Measurements from ENCODE around the gene PTH2R. TPM values are rescaled to one million over a fixed set of nuclear protein-coding genes. Genes with fewer than 3 reads are reported as not detected.

The PTH2R gene
- total and polyA plus RNA-seq, 9 of the 15 experiments (the other 6 are each of a cell fraction or from before 2014, with no cell fraction given): 2.7 to 8.8 (median 4.2) TPM

- TF ChIP-seq RB1 (IDR thresholded peaks at IDR 0.05; ENCODE audit: low read depth) (no peak), PKNOX1 (IDR thresholded peaks at IDR 0.05) (0 out of 2 replicates have a peak, but pooled peaks have one; percentile 19), ELF1 (tag; IDR thresholded peaks at IDR 0.05) (no peak), ZNF780A (CRISPR knock-in tag; IDR thresholded peaks at IDR 0.05) (no peak), SAFB2 (IDR thresholded peaks at IDR 0.05; ENCODE audit: borderline replicate concordance, low read depth, low read length, severe bottlenecking) (no peak), PATZ1 (CRISPR knock-in tag; IDR thresholded peaks at IDR 0.05; ENCODE audit: borderline replicate concordance) (no peak), ZNF764 (CRISPR knock-in tag; IDR thresholded peaks at IDR 0.05; ENCODE audit: low read depth) (no peak)
Measured at GRCh38 chr2:208491641-208492040, 85.0 kb downstream of the PTH2R start (continued).

GRCh38 chr2:208492069-208492468, 85.5 kb downstream of the PTH2R start:
- FAIRE-seq: no peak
- no peak for DNase-seq (ENCODE audit: extremely low read depth in 1 of 4, low spot score in 3 of 4)
- Histone ChIP-seq H3K36me3 (ENCODE audit: control insufficient read depth, insufficient read depth, low read length) (no peaks in the 10 kb centered on the region), H2AFZ (ENCODE audit: low read depth, low read length) (no peak overlapping the region; the same call in 1 of the 2 replicates), H3K79me2 (ENCODE audit: control insufficient read depth, insufficient read depth, low read length) (no peaks in the 10 kb centered on the region), H3K27me3 (ENCODE audit: control insufficient read depth in 2 of 2, insufficient read depth in 2 of 2, low read length in 2 of 2) (no peaks in the 10 kb centered on the region), H4K20me1 (replicated peaks; ENCODE audit: control insufficient read depth, insufficient read depth, low read length) (no peaks in the 10 kb centered on the region), H3K4me2 (ENCODE audit: insufficient read depth, low read length) (no peak overlapping the region), H3K4me3 (no peak overlapping the region), H3K4me1 (replicated peaks in 1 of 2; ENCODE audit: control insufficient read depth in 2 of 2, insufficient read depth in 2 of 2, low read length in 2 of 2) (peaks cover 11 to 30% of the 10 kb centered on the region in 2 experiments; a peak in 3 of 5 replicates), H3K27ac (ENCODE audit: extremely low read depth, low read depth, low read length) (no peak overlapping the region), H3K9me1 (ENCODE audit: control insufficient read depth, insufficient read depth, low read length) (no peaks in the 10 kb centered on the region), H3K9ac (ENCODE audit: insufficient read depth in 1 of 2, low read depth in 2 of 2, low read length in 2 of 2) (no peak overlapping the region), H3K9me3 (replicated peaks; ENCODE audit: control insufficient read depth, insufficient read depth, low read depth, low read length) (peaks cover 5% of the 10 kb centered on the region; the same call in 1 of the 2 replicates)
- no peak for ATAC-seq
- 42% methylated on average over 2 of the region's 3 CpGs for WGBS (ENCODE audit: insufficient coverage, low coverage, missing lambda C conversion rate)
- intact Hi-C loops (cut with micrococcal nuclease): no loop called here
- BruUV-seq (replicated peaks): no TSS peak
- ChIA-PET CTCF (ENCODE audit: low intra/inter-chr PET ratio) (no interaction called here), POLR2A (interaction anchor here (1.0 to 1.4 kb wide), 2 partner anchors 9 to 19 kb away, joined by 3 to 6 read pairs; no protein-coding TSS in a partner anchor)
- in situ Hi-C loops (cut with MboI): no loop called here
- TF ChIP-seq ZMIZ1 (IDR thresholded peaks at IDR 0.05; ENCODE audit: low read depth in 2 of 2, low read length in 2 of 2) (no peak), SMAD3 (CRISPR knock-in tag; conservative IDR thresholded peaks at IDR 0.05) (no peak), CGGBP1 (CRISPR knock-in tag; IDR thresholded peaks at IDR 0.05) (no peak), SOX6 (IDR thresholded peaks at IDR 0.05) (no peak), ZNF780A (CRISPR knock-in tag; IDR thresholded peaks at IDR 0.05) (no peak), SNRNP70 (optimal IDR thresholded peaks at IDR 0.05; ENCODE audit: low read depth, low read length) (no peak)
